ENCODE data around the gene RFX3.
"Not testable (repeated sequence)": the region's sequence is repeated elsewhere in the genome, so short reads cannot be mapped to it uniquely, and the experiment has no call there.

The RFX3 gene

GRCh38 chr9:3342159-3342777 is 183.5 kb downstream of the RFX3 start:
- DNase-seq, result no peak

GRCh38 chr9:3337515-3338225 is 188.1 kb downstream of the RFX3 start:
- DNase-seq, result no peak

GRCh38 chr9:3336951-3337350 is 188.8 kb downstream of the RFX3 start:
- no peak for DNase-seq

GRCh38 chr9:3332802-3333201 is 193.0 kb downstream of the RFX3 start:
- DNase-seq, result no peak

- no peak for DNase-seq
Observed at GRCh38 chr9:3331801-3332200, 194.0 kb downstream of the RFX3 start.

GRCh38 chr9:3330792-3331420 is 194.9 kb downstream of the RFX3 start:
- DNase-seq, result no peak

- no peak for DNase-seq
Observed at GRCh38 chr9:3329361-3329760, 196.4 kb downstream of the RFX3 start.

GRCh38 chr9:3323714-3324113 is 202.1 kb downstream of the RFX3 start:
- no peak for DNase-seq

GRCh38 chr9:3321186-3321585 is 204.6 kb downstream of the RFX3 start:
- DNase-seq, result no peak

GRCh38 chr9:3312595-3312994 is 213.2 kb downstream of the RFX3 start:
- not testable (repeated sequence) for DNase-seq

GRCh38 chr9:3308609-3309008 is 217.2 kb downstream of the RFX3 start:
- no peak for DNase-seq

- not testable (repeated sequence) for DNase-seq
Observed at GRCh38 chr9:3304388-3304787, 221.4 kb downstream of the RFX3 start.

GRCh38 chr9:3299872-3300271 is 225.9 kb downstream of the RFX3 start:
- DNase-seq, result no peak

GRCh38 chr9:3296536-3296935 is 229.3 kb downstream of the RFX3 start:
- DNase-seq, result no peak

- no peak for DNase-seq
Observed at GRCh38 chr9:3292311-3292710, 233.5 kb downstream of the RFX3 start.

GRCh38 chr9:3290231-3290840 is 235.5 kb downstream of the RFX3 start:
- DNase-seq, result no peak

GRCh38 chr9:3288686-3289085 is 237.1 kb downstream of the RFX3 start:
- no peak for DNase-seq

GRCh38 chr9:3285365-3286161 is 240.2 kb downstream of the RFX3 start:
- DNase-seq, result no peak

GRCh38 chr9:3282365-3282764 is 243.4 kb downstream of the RFX3 start:
- no peak for DNase-seq

- no peak for DNase-seq
Observed at GRCh38 chr9:3281399-3281798, 244.4 kb downstream of the RFX3 start.

GRCh38 chr9:3277200-3277599 is 248.6 kb downstream of the RFX3 start:
- DNase-seq, result no peak

- no peak for DNase-seq
Observed at GRCh38 chr9:3271581-3271980, 254.2 kb downstream of the RFX3 start.

GRCh38 chr9:3271157-3271556 is 254.6 kb downstream of the RFX3 start:
- DNase-seq, result no peak

Data from NCI-H510A treated with DMSO at 0.1 percent for 48 hours (cell line).